HUES6 (cell line): Measurements from ENCODE around the gene AGO3.
A peak's percentile ranks its signal among the peaks of the same experiment; 100 is the strongest.
"Not testable (repeated sequence)": the region's sequence is repeated elsewhere in the genome, so short reads cannot be mapped to it uniquely, and the experiment has no call there.

Experiments
- H3K27ac ChIP-seq: 2 replicates; pipeline ENCODE4 v1.7.0; 2013; ENCODE audit warnings: low read depth, mild to moderate bottlenecking, low read length, inconsistent platforms
- H3K27me3 ChIP-seq: 2 replicates; pipeline ENCODE4 v1.6.1; 2013; ENCODE audit warnings: low read length; ENCODE audit not compliant: control insufficient read depth, insufficient read depth
- H3K36me3 ChIP-seq: 2 replicates; pipeline ENCODE4 v1.6.1; 2013; ENCODE audit warnings: low read length; ENCODE audit not compliant: control insufficient read depth, insufficient read depth
- H3K4me1 ChIP-seq: 2 replicates; pipeline ENCODE4 v1.6.1; 2013; ENCODE audit warnings: low read length; ENCODE audit not compliant: control insufficient read depth, insufficient read depth
- H3K4me3 ChIP-seq: 2 replicates; pipeline ENCODE4 v1.5.1; 2013; ENCODE audit warnings: low read depth, low read length
- H3K9ac ChIP-seq: one replicate; pipeline ENCODE4 v1.6.1; 2013; ENCODE audit warnings: mild to moderate bottlenecking, low read length
- H3K9me3 ChIP-seq: 2 replicates; pipeline ENCODE4 v1.6.1; 2013; ENCODE audit warnings: low read depth, low read length; ENCODE audit not compliant: control insufficient read depth, insufficient read depth

Gene AGO3

DNA sequence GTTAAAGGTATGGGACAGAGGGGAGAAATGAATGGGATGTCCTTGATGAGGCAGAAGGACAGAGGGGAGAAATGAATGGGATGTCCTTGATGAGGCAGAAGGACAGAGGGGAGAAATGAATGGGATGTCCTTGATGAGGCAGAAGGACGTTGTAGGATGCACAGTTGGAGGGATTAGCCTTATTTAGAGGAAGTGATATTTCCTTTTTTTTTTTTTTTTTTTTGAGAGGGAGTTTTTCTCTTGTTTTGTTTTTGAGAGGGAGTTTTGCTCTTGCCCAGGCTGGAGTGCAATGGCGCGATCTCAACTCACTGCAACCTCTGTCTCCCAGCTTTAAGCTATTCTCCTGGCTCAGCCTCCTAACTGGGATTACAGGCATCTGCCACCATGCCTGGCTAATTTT, 41.9 kb upstream of the AGO3 start:
- H3K9me3 ChIP-seq, H3K9ac ChIP-seq, H3K27ac ChIP-seq, H3K27me3 ChIP-seq, H3K4me3 ChIP-seq: not testable (repeated sequence)
- peaks cover 40% of the 10 kb centered on the region for H3K4me1 ChIP-seq
- H3K36me3 ChIP-seq, result peaks cover 50% of the 10 kb centered on the region

DNA sequence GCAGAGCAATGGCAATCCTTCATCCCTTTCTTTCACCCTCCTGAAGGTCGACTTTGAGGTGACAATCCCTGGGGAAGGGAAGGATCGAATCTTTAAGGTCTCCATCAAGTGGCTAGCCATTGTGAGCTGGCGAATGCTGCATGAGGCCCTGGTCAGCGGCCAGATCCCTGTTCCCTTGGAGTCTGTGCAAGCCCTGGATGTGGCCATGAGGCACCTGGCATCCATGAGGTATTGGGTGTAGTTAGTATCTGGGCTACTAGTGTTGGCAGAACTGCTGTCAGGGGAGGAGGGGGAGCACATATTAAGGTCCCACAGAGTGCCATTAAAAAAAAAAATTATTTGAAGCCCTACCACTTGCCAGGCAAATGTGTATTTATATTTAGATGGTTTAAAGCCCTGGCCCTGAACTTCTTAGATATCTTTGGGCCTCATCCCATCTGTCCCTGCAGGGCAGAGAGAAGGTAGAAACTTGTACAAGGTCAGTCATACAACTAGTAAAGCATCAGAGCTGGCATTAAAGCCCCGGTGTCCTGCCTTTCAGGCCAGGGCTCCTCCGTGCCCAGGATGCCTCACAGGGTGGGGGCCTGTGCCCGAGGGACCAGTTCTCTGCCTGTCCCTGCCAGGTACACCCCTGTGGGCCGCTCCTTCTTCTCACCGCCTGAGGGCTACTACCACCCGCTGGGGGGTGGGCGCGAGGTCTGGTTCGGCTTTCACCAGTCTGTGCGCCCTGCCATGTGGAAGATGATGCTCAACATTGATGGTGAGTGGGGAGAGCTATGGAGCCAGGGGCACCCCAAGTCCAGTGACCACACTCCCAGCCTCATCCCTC, 37.6 kb upstream of the AGO3 start:
- Histone ChIP-seq H3K9ac (peak overlapping the region; percentile 45), H3K9me3 (no peaks in the 10 kb centered on the region), H3K36me3 (peaks cover 89% of the 10 kb centered on the region), H3K27ac (peak overlapping the region; percentile 65; the same call in 1 of the 2 replicates), H3K27me3 (no peaks in the 10 kb centered on the region), H3K4me3 (no peak overlapping the region), H3K4me1 (peaks cover 7% of the 10 kb centered on the region; the same call in 1 of the 2 replicates)

DNA sequence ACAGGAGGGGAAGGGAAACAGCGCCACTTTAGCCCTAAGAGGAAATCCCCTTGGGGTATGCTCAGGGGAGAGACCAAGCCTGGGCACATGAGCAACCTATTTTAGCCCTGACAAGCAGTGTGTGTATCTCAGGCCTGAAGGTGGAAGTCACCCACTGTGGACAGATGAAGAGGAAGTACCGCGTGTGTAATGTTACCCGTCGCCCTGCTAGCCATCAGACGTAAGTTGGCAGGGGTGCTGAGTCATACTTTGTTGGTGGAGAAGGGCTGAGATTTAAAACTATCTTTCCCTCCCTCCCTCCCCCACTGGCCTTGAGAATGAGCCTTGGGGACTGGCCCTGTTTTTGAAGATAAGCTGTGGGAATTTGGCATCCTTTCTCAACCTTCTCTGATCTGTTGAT, 36.7 kb upstream of the AGO3 start:
- Histone ChIP-seq H3K27me3 (no peaks in the 10 kb centered on the region), H3K4me1 (peaks cover 7% of the 10 kb centered on the region; the same call in 1 of the 2 replicates), H3K27ac (peak overlapping the region; percentile 65; the same call in 1 of the 2 replicates), H3K9ac (peak overlapping the region; percentile 45), H3K9me3 (no peaks in the 10 kb centered on the region), H3K36me3 (peaks cover 91% of the 10 kb centered on the region), H3K4me3 (no peak overlapping the region)

DNA sequence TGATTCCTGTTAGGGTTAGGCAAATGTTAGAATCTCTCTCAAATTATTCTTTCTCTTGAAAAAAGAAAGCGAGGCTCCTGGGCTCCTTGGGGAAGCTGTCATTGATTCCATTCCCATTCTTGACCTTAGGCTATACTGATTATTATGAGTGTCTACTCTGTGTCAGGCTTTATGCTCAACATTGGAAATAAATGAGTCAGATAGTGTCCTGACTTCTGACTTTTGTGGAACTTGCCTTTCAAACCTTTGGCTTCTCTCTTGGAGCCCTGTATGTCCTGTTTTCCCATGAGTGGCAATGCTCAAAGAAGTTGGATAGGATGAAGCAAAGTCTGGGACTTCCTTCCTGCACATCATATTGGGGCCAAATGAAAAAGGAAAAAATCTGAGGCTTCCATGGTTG, 36.2 kb upstream of the AGO3 start:
- Histone ChIP-seq H3K27me3 (no peaks in the 10 kb centered on the region), H3K36me3 (peaks cover 94% of the 10 kb centered on the region), H3K4me3 (no peak overlapping the region), H3K27ac (no peak overlapping the region), H3K9ac (no peak overlapping the region), H3K4me1 (peaks cover 7% of the 10 kb centered on the region; the same call in 1 of the 2 replicates), H3K9me3 (no peaks in the 10 kb centered on the region)

GRCh38 chr1:35899941-35900340, 31.0 kb upstream of the AGO3 start:
- Histone ChIP-seq H3K9me3 (no peaks in the 10 kb centered on the region), H3K9ac (no peak overlapping the region), H3K27ac (no peak overlapping the region), H3K36me3 (peaks cover 87% of the 10 kb centered on the region), H3K4me3 (no peak overlapping the region), H3K27me3 (no peaks in the 10 kb centered on the region), H3K4me1 (no peaks in the 10 kb centered on the region)

GRCh38 chr1:35901235-35901634, 29.7 kb upstream of the AGO3 start:
- Histone ChIP-seq H3K4me3 (no peak overlapping the region), H3K9ac (no peak overlapping the region), H3K9me3 (no peaks in the 10 kb centered on the region), H3K27me3 (no peaks in the 10 kb centered on the region), H3K27ac (no peak overlapping the region), H3K36me3 (peaks cover 88% of the 10 kb centered on the region), H3K4me1 (no peaks in the 10 kb centered on the region)

- no peaks in the 10 kb centered on the region for H3K9me3 ChIP-seq
- no peaks in the 10 kb centered on the region for H3K4me1 ChIP-seq
- H3K9ac ChIP-seq, result no peak overlapping the region
- no peak overlapping the region for H3K27ac ChIP-seq
- H3K27me3 ChIP-seq, result no peaks in the 10 kb centered on the region
- peaks cover 88% of the 10 kb centered on the region for H3K36me3 ChIP-seq
- H3K4me3 ChIP-seq, result no peak overlapping the region
Measured at GRCh38 chr1:35902671-35903070, 28.2 kb upstream of the AGO3 start.

DNA sequence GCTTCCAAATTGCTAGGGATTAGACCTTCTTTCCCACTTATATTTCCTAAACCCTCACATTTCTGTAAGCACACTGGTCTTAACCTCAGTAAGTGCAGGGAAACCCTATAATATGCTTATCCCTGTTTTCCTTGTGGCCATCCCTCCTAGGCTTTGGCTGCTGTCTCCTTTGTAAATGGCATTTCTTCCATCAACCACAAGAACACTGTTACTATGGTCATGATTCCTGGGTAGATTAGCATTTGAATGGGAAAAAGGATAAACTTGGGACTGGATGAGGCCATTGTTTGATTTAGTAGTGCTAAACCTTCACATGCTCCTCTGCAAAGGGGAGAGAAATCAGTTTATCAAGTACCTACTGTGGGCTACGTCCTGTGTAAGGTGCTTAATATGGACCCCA, 16.2 kb upstream of the AGO3 start:
- Histone ChIP-seq H3K27ac (no peak overlapping the region), H3K27me3 (no peaks in the 10 kb centered on the region), H3K36me3 (peaks cover 88% of the 10 kb centered on the region)

GRCh38 chr1:35915693-35916092, 15.2 kb upstream of the AGO3 start:
- no peak overlapping the region for H3K9ac ChIP-seq
- H3K9me3 ChIP-seq, result no peaks in the 10 kb centered on the region
- H3K4me1 ChIP-seq, result no peaks in the 10 kb centered on the region
- no peak overlapping the region for H3K4me3 ChIP-seq
- peaks cover 89% of the 10 kb centered on the region for H3K36me3 ChIP-seq
- no peaks in the 10 kb centered on the region for H3K27me3 ChIP-seq
- H3K27ac ChIP-seq, result no peak overlapping the region

More for the DNA sequence above, 16.2 kb upstream of the AGO3 start:
- Histone ChIP-seq H3K4me1 (no peaks in the 10 kb centered on the region), H3K9me3 (no peaks in the 10 kb centered on the region), H3K4me3 (no peak overlapping the region), H3K9ac (no peak overlapping the region)

GRCh38 chr1:35923791-35924221, 7.1 kb upstream of the AGO3 start:
- Histone ChIP-seq H3K9ac (no peak overlapping the region), H3K4me3 (no peak overlapping the region), H3K27me3 (no peaks in the 10 kb centered on the region), H3K9me3 (no peaks in the 10 kb centered on the region), H3K27ac (no peak overlapping the region), H3K36me3 (peaks cover 49% of the 10 kb centered on the region), H3K4me1 (no peaks in the 10 kb centered on the region)

GRCh38 chr1:35924838-35925237, 6.1 kb upstream of the AGO3 start:
- H3K9me3 ChIP-seq, result no peaks in the 10 kb centered on the region
- no peak overlapping the region for H3K27ac ChIP-seq
- no peak overlapping the region for H3K4me3 ChIP-seq
- no peak overlapping the region for H3K9ac ChIP-seq
- H3K4me1 ChIP-seq, result no peaks in the 10 kb centered on the region
- H3K36me3 ChIP-seq, result peaks cover 38% of the 10 kb centered on the region
- H3K27me3 ChIP-seq, result no peaks in the 10 kb centered on the region
